Activated T-helper 1 cell treated with anti-CD3 and anti-CD28 coated beads, Interleukin-12 subunit alpha, Interleukin-12 subunit beta, Interleukin-2, Interleukin-4 antibody, amounts not matched to agents 30 ng/mL and 10 ng/mL and 1 ng/mL, durations not matched to agents 14 hours and 24 hours and 36 hours (primary cell): ENCODE measurements around the gene ZAP70. TPM values are rescaled to one million over a fixed set of nuclear protein-coding genes. Genes with fewer than 3 reads are reported as not detected.

Experiments
- DNase-seq: peaks from one replicate; pipeline ENCODE4 v3.0.0; 2021; ENCODE audit warnings: low spot score
- H3K27ac Mint-ChIP-seq: one replicate; pipeline ENCODE4 v1.8.0; 2021; ENCODE audit warnings: mild to moderate bottlenecking, mixed read lengths
- H3K27me3 Mint-ChIP-seq: one replicate; pipeline ENCODE4 v1.8.0; 2022; ENCODE audit warnings: mild to moderate bottlenecking, moderate library complexity, mixed read lengths; ENCODE audit not compliant: insufficient read depth
- H3K36me3 Mint-ChIP-seq: one replicate; pipeline ENCODE4 v1.8.0; 2021; ENCODE audit warnings: low read depth, mixed read lengths
- H3K4me1 Mint-ChIP-seq: one replicate; pipeline ENCODE4 v1.8.0; 2021; ENCODE audit warnings: low read depth, mixed read lengths
- H3K4me3 Mint-ChIP-seq: one replicate; pipeline ENCODE4 v1.8.0; 2021; ENCODE audit warnings: mild to moderate bottlenecking, moderate library complexity, mixed read lengths
- H3K9me3 Mint-ChIP-seq: one replicate; pipeline ENCODE4 v1.8.0; 2021; ENCODE audit warnings: mixed read lengths
- intact Hi-C: fragments of 100-400 bp; cut with micrococcal nuclease; formaldehyde crosslinking; loops from one replicate; pipeline ENCODE4 v1.15.1; 2024
- total RNA-seq: library from RNA; stranded (reverse); gene quantifications from 2 replicates; pipeline ENCODE4 v1.2.3, GENCODE V29; 2022

ZAP70 gene
- total RNA-seq, 1 donor from 2014 or later = 313 TPM

GRCh38 chr2:97714950-97715652 is 1.7 kb downstream of the ZAP70 start:
- H3K4me1 Mint-ChIP-seq = peaks cover 79% of the 10 kb centered on the region
- no peaks in the 10 kb centered on the region for H3K9me3 Mint-ChIP-seq
- no peaks in the 10 kb centered on the region for H3K27me3 Mint-ChIP-seq
- peak overlapping the region; percentile 99 for H3K27ac Mint-ChIP-seq
- intact Hi-C loops = loop anchor here (5.0 kb wide), 1 partner anchor 892 kb away; the partner anchor contains the start of genes COA5 and UNC50
- peak overlapping the region; percentile 94 for H3K4me3 Mint-ChIP-seq
- DNase-seq = no peak
- peaks cover 47% of the 10 kb centered on the region for H3K36me3 Mint-ChIP-seq

- DNase-seq = no peak
- Mint-ChIP-seq H3K4me1 (peaks cover 79% of the 10 kb centered on the region), H3K4me3 (peak overlapping the region; percentile 94), H3K27me3 (no peaks in the 10 kb centered on the region), H3K9me3 (no peaks in the 10 kb centered on the region), H3K27ac (peak overlapping the region; percentile 99), H3K36me3 (peaks cover 54% of the 10 kb centered on the region)
- intact Hi-C loops = no loop called here
These were observed 2.7 kb downstream of the ZAP70 start for GRCh38 chr2:97715951-97716694.

GRCh38 chr2:97716695-97717612 is 3.6 kb downstream of the ZAP70 start:
- H3K4me3 Mint-ChIP-seq = peak overlapping the region; percentile 94
- intact Hi-C loops = no loop called here

GRCh38 chr2:97717613-97717995 is 4.2 kb downstream of the ZAP70 start:
- Mint-ChIP-seq H3K4me3 (peak overlapping the region; percentile 94), H3K36me3 (peaks cover 60% of the 10 kb centered on the region), H3K9me3 (no peaks in the 10 kb centered on the region), H3K27me3 (no peaks in the 10 kb centered on the region), H3K4me1 (peaks cover 68% of the 10 kb centered on the region), H3K27ac (peak overlapping the region; percentile 93)
- no peak for DNase-seq
- intact Hi-C loops = no loop called here

More at GRCh38 chr2:97716695-97717612, 3.6 kb downstream of the ZAP70 start:
- DNase-seq = no peak
- no peaks in the 10 kb centered on the region for H3K27me3 Mint-ChIP-seq
- peak overlapping the region; percentile 90 for H3K27ac Mint-ChIP-seq
- H3K9me3 Mint-ChIP-seq = no peaks in the 10 kb centered on the region
- H3K4me1 Mint-ChIP-seq = peaks cover 72% of the 10 kb centered on the region
- peaks cover 55% of the 10 kb centered on the region for H3K36me3 Mint-ChIP-seq

- DNase-seq = peak; percentile 71
- peaks cover 65% of the 10 kb centered on the region for H3K36me3 Mint-ChIP-seq
- intact Hi-C loops = loop anchor here (2.0 kb wide), 2 partner anchors 27 to 51 kb away; no protein-coding TSS in a partner anchor
- peak overlapping the region; percentile 93 for H3K27ac Mint-ChIP-seq
- H3K4me1 Mint-ChIP-seq = peaks cover 69% of the 10 kb centered on the region
- peak overlapping the region; percentile 94 for H3K4me3 Mint-ChIP-seq
- no peaks in the 10 kb centered on the region for H3K9me3 Mint-ChIP-seq
- H3K27me3 Mint-ChIP-seq = no peaks in the 10 kb centered on the region
These were observed 4.9 kb downstream of the ZAP70 start for GRCh38 chr2:97718051-97718882.

GRCh38 chr2:97718942-97719341 is 5.6 kb downstream of the ZAP70 start:
- H3K9me3 Mint-ChIP-seq = no peaks in the 10 kb centered on the region
- H3K27ac Mint-ChIP-seq = peak overlapping the region; percentile 93
- DNase-seq = no peak
- peaks cover 66% of the 10 kb centered on the region for H3K36me3 Mint-ChIP-seq
- H3K4me3 Mint-ChIP-seq = peak overlapping the region; percentile 94
- H3K27me3 Mint-ChIP-seq = no peaks in the 10 kb centered on the region
- intact Hi-C loops = loop anchor here (2.0 kb wide), 2 partner anchors 26 to 50 kb away; no protein-coding TSS in a partner anchor
- H3K4me1 Mint-ChIP-seq = peaks cover 66% of the 10 kb centered on the region

GRCh38 chr2:97719362-97720155 is 6.2 kb downstream of the ZAP70 start:
- peak overlapping the region; percentile 93 for H3K27ac Mint-ChIP-seq
- intact Hi-C loops = loop anchor here (2.0 kb wide), 2 partner anchors 25 to 49 kb away; no protein-coding TSS in a partner anchor

GRCh38 chr2:97720746-97721145 is 7.4 kb downstream of the ZAP70 start:
- peaks cover 66% of the 10 kb centered on the region for H3K36me3 Mint-ChIP-seq
- H3K4me3 Mint-ChIP-seq = peak overlapping the region; percentile 57
- DNase-seq = no peak
- peaks cover 65% of the 10 kb centered on the region for H3K4me1 Mint-ChIP-seq
- no peaks in the 10 kb centered on the region for H3K27me3 Mint-ChIP-seq
- peak overlapping the region; percentile 79 for H3K27ac Mint-ChIP-seq
- intact Hi-C loops = no loop called here
- peaks cover 4% of the 10 kb centered on the region for H3K9me3 Mint-ChIP-seq

More at GRCh38 chr2:97719362-97720155, 6.2 kb downstream of the ZAP70 start:
- no peak for DNase-seq
- Mint-ChIP-seq H3K9me3 (no peaks in the 10 kb centered on the region), H3K4me1 (peaks cover 66% of the 10 kb centered on the region), H3K27me3 (no peaks in the 10 kb centered on the region), H3K4me3 (peak overlapping the region; percentile 94), H3K36me3 (peaks cover 66% of the 10 kb centered on the region)

GRCh38 chr2:97722227-97722626 is 8.9 kb downstream of the ZAP70 start:
- H3K9me3 Mint-ChIP-seq = peaks cover 7% of the 10 kb centered on the region
- H3K36me3 Mint-ChIP-seq = peaks cover 71% of the 10 kb centered on the region
- intact Hi-C loops = no loop called here
- H3K27ac Mint-ChIP-seq = no peak overlapping the region
- no peaks in the 10 kb centered on the region for H3K27me3 Mint-ChIP-seq
- peaks cover 63% of the 10 kb centered on the region for H3K4me1 Mint-ChIP-seq
- H3K4me3 Mint-ChIP-seq = no peak overlapping the region
- no peak for DNase-seq

GRCh38 chr2:97723156-97724072 is 10.0 kb downstream of the ZAP70 start:
- Mint-ChIP-seq H3K36me3 (peaks cover 83% of the 10 kb centered on the region), H3K9me3 (peaks cover 11% of the 10 kb centered on the region), H3K4me3 (no peak overlapping the region), H3K4me1 (peaks cover 66% of the 10 kb centered on the region), H3K27ac (no peak overlapping the region), H3K27me3 (no peaks in the 10 kb centered on the region)
- intact Hi-C loops = no loop called here
- DNase-seq = no peak
